ENCODE results near the gene C16orf90. TPM values are rescaled to one million over a fixed set of nuclear protein-coding genes. Genes with fewer than 3 reads are reported as not detected.

The C16orf90 gene
- total RNA-seq, 2 donors from 2014 or later = not detected

- Mint-ChIP-seq H3K9me3 (no peaks in the 10 kb centered on the region), H3K36me3 (ENCODE audit: low read depth) (no peaks in the 10 kb centered on the region), H3K27me3 (ENCODE audit: insufficient read depth) (peaks cover 3% of the 10 kb centered on the region), H3K4me3 (no peak overlapping the region), H3K27ac (no peak overlapping the region), H3K4me1 (peaks cover 7% of the 10 kb centered on the region)
- 80 to 92% methylated on average over 2 to 4 of the region's 4 CpGs for WGBS, 2 experiments (ENCODE audit: insufficient coverage in 1 of 2, insufficient read length in 1 of 2)
- Histone ChIP-seq H3K4me1 (ENCODE audit: control insufficient read depth, insufficient read depth, low read length) (no peaks in the 10 kb centered on the region), H3K4me3 (ENCODE audit: low read length) (no peak overlapping the region), H3K9me3 (ENCODE audit: control insufficient read depth, low read length) (no peaks in the 10 kb centered on the region), H3K9ac (ENCODE audit: extremely low read depth, low read length, poor library complexity, severe bottlenecking) (no peak overlapping the region), H3K27ac (ENCODE audit: low read depth, low read length) (no peak overlapping the region), H3K27me3 (ENCODE audit: control insufficient read depth, insufficient read depth, low read length, poor library complexity, severe bottlenecking) (no peaks in the 10 kb centered on the region), H3K36me3 (ENCODE audit: control insufficient read depth, insufficient read depth, low read length) (no peaks in the 10 kb centered on the region)
- TF ChIP-seq CTCF (conservative IDR thresholded peaks at IDR 0.05) = no peak
- no peak for DNase-seq
Measured at GRCh38 chr16:3497771-3498170, 2.5 kb upstream of the C16orf90 start.

GRCh38 chr16:3496386-3496785 lies 1.1 kb upstream of the C16orf90 start:
- TF ChIP-seq CTCF (conservative IDR thresholded peaks at IDR 0.05) = no peak
- Mint-ChIP-seq H3K4me3 (no peak overlapping the region), H3K36me3 (ENCODE audit: low read depth) (no peaks in the 10 kb centered on the region), H3K4me1 (no peaks in the 10 kb centered on the region), H3K27me3 (ENCODE audit: insufficient read depth) (peaks cover 3% of the 10 kb centered on the region), H3K27ac (no peak overlapping the region), H3K9me3 (no peaks in the 10 kb centered on the region)
- no peak overlapping the region for H3K27ac ChIP-seq (ENCODE audit: low read depth, low read length)
- no peak overlapping the region for H3K4me3 ChIP-seq (ENCODE audit: low read length)
- no peaks in the 10 kb centered on the region for H3K9me3 ChIP-seq (ENCODE audit: control insufficient read depth, low read length)
- no peaks in the 10 kb centered on the region for H3K36me3 ChIP-seq (ENCODE audit: control insufficient read depth, insufficient read depth, low read length)
- H3K27me3 ChIP-seq (ENCODE audit: control insufficient read depth, insufficient read depth, low read length, poor library complexity, severe bottlenecking) = no peaks in the 10 kb centered on the region
- WGBS, 2 experiments (ENCODE audit: insufficient coverage in 1 of 2, insufficient read length in 1 of 2) = 95 to 96% methylated on average over 29 to 30 of the region's 30 CpGs
- no peaks in the 10 kb centered on the region for H3K4me1 ChIP-seq (ENCODE audit: control insufficient read depth, insufficient read depth, low read length)
- no peak overlapping the region for H3K9ac ChIP-seq (ENCODE audit: extremely low read depth, low read length, poor library complexity, severe bottlenecking)
- DNase-seq = no peak

- Histone ChIP-seq H3K36me3 (ENCODE audit: control insufficient read depth, insufficient read depth, low read length) (no peaks in the 10 kb centered on the region), H3K9ac (ENCODE audit: extremely low read depth, low read length, poor library complexity, severe bottlenecking) (no peak overlapping the region), H3K27me3 (ENCODE audit: control insufficient read depth, insufficient read depth, low read length, poor library complexity, severe bottlenecking) (no peaks in the 10 kb centered on the region), H3K4me3 (ENCODE audit: low read length) (no peak overlapping the region), H3K27ac (ENCODE audit: low read depth, low read length) (no peak overlapping the region), H3K9me3 (ENCODE audit: control insufficient read depth, low read length) (no peaks in the 10 kb centered on the region), H3K4me1 (ENCODE audit: control insufficient read depth, insufficient read depth, low read length) (no peaks in the 10 kb centered on the region)
- DNase-seq = no peak
- no peaks in the 10 kb centered on the region for H3K9me3 Mint-ChIP-seq
- H3K36me3 Mint-ChIP-seq (ENCODE audit: low read depth) = no peaks in the 10 kb centered on the region
- WGBS, 2 experiments (ENCODE audit: insufficient coverage in 1 of 2, insufficient read length in 1 of 2) = 89 to 100% methylated on average over 2 to 16 of the region's 16 CpGs
- H3K4me1 Mint-ChIP-seq = no peaks in the 10 kb centered on the region
- no peak overlapping the region for H3K4me3 Mint-ChIP-seq
- no peak overlapping the region for H3K27ac Mint-ChIP-seq
- H3K27me3 Mint-ChIP-seq (ENCODE audit: insufficient read depth) = no peaks in the 10 kb centered on the region
- TF ChIP-seq CTCF (conservative IDR thresholded peaks at IDR 0.05) = peak; percentile 24
Measured at GRCh38 chr16:3494386-3494973, 809 bp downstream of the C16orf90 start.
